ENCODE measurements around the gene TXNL1.

The TXNL1 gene

DNA sequence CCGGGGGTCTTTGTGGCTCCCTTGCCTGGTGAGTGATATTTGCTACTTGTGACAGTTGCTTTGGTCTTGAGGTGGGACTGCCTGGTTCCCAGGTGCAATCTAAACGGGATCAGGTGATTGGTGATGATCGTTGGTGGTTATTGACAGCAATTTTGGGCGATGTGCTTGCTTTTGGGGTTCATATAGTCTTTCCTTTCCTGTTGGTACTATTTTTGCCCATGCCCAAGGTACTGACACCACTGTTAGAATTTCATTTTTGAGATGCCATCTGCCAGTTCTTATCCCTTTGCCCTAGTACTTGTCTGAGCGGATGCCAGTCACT is 13.3 kb upstream of the TXNL1 start:
- Histone ChIP-seq H3K27me3 (ENCODE audit: insufficient read depth, poor library complexity, severe bottlenecking) (no peaks in the 10 kb centered on the region), H3K27ac (replicated peaks) (peak overlapping the region; percentile 77), H3K4me3 (replicated peaks; ENCODE audit: insufficient read depth, low read length) (peak overlapping the region; percentile 86)
- TF ChIP-seq POLR2AphosphoS5 (IDR thresholded peaks at IDR 0.05; ENCODE audit: low read depth) (no peak), GABPA (IDR thresholded peaks at IDR 0.05; ENCODE audit: low read depth) (no peak), SPI1 (IDR thresholded peaks at IDR 0.05; ENCODE audit: borderline replicate concordance, low read depth) (no peak)
- TF ChIP-seq, protein P1, sequence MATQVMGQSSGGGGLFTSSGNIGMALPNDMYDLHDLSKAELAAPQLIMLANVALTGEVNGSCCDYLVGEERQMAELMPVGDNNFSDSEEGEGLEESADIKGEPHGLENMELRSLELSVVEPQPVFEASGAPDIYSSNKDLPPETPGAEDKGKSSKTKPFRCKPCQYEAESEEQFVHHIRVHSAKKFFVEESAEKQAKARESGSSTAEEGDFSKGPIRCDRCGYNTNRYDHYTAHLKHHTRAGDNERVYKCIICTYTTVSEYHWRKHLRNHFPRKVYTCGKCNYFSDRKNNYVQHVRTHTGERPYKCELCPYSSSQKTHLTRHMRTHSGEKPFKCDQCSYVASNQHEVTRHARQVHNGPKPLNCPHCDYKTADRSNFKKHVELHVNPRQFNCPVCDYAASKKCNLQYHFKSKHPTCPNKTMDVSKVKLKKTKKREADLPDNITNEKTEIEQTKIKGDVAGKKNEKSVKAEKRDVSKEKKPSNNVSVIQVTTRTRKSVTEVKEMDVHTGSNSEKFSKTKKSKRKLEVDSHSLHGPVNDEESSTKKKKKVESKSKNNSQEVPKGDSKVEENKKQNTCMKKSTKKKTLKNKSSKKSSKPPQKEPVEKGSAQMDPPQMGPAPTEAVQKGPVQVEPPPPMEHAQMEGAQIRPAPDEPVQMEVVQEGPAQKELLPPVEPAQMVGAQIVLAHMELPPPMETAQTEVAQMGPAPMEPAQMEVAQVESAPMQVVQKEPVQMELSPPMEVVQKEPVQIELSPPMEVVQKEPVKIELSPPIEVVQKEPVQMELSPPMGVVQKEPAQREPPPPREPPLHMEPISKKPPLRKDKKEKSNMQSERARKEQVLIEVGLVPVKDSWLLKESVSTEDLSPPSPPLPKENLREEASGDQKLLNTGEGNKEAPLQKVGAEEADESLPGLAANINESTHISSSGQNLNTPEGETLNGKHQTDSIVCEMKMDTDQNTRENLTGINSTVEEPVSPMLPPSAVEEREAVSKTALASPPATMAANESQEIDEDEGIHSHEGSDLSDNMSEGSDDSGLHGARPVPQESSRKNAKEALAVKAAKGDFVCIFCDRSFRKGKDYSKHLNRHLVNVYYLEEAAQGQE (IDR thresholded peaks at IDR 0.05; ENCODE audit: insufficient replicate concordance, low read depth): no peak
- TF ChIP-seq, protein P2, sequence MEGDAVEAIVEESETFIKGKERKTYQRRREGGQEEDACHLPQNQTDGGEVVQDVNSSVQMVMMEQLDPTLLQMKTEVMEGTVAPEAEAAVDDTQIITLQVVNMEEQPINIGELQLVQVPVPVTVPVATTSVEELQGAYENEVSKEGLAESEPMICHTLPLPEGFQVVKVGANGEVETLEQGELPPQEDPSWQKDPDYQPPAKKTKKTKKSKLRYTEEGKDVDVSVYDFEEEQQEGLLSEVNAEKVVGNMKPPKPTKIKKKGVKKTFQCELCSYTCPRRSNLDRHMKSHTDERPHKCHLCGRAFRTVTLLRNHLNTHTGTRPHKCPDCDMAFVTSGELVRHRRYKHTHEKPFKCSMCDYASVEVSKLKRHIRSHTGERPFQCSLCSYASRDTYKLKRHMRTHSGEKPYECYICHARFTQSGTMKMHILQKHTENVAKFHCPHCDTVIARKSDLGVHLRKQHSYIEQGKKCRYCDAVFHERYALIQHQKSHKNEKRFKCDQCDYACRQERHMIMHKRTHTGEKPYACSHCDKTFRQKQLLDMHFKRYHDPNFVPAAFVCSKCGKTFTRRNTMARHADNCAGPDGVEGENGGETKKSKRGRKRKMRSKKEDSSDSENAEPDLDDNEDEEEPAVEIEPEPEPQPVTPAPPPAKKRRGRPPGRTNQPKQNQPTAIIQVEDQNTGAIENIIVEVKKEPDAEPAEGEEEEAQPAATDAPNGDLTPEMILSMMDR (IDR thresholded peaks at IDR 0.05; ENCODE audit: insufficient read depth, low read length): no peak
- no peak for DNase-seq (ENCODE audit: low read depth in 1 of 2, low spot score in 1 of 2)

DNA sequence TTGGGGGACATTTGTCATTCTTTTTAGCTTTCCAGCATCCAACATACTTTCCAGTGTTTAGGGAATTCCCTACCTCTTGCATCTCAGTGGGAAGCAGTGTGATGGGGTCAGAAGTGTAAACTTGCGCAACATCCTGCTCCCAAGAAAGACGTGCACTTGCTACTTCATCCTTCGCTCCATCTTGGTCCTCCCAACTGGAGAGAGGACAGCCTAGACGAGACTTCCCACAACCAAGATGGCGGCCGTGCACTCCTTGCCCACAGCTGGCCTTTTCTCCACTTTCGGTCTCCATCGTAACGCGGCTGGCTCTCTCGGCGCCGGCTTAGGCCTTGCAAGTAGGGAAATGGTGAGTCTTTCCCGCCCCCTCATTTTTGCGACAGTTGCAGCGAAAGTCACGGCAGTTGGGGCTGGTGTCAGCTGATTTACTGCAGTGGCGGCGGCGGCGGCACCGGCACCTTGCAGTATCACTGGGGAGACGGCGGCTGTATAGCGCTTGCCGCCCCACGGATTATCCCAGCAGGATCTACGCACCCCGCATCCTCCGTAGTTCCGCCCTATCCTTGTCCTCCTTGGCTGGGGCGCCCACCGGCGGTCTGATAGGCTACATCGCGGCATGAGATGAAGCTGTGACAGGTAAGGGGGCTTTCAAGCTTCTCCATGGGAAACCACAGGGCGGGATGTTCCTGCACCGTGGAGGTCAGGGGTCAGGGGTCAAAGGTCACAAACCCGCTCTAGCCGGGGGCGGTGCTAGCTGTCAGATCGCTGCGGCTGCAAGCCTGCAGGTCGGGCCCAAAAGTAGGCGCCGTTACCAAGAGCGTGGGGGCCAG is 12.8 kb upstream of the TXNL1 start, which contains the start of gene WDR7:
TSS of gene WDR7 (plus strand) at position 416 of the 827 bp plus-strand sequence. CDS start 21,157 bp downstream, outside the sequence.
- Histone ChIP-seq H3K4me3 (replicated peaks; ENCODE audit: insufficient read depth, low read length) (peak within 1 kb of the TSS; percentile 86), H3K27me3 (ENCODE audit: insufficient read depth, poor library complexity, severe bottlenecking) (no peaks in the 10 kb centered on the region), H3K27ac (replicated peaks) (peak within 1 kb of the TSS; percentile 77)
- TF ChIP-seq POLR2AphosphoS5 (IDR thresholded peaks at IDR 0.05; ENCODE audit: low read depth): peak; percentile 73
- no peak for TF ChIP-seq GABPA (IDR thresholded peaks at IDR 0.05; ENCODE audit: low read depth)
- peak; percentile 100 for DNase-seq (ENCODE audit: low read depth in 1 of 2, low spot score in 1 of 2)

DNA sequence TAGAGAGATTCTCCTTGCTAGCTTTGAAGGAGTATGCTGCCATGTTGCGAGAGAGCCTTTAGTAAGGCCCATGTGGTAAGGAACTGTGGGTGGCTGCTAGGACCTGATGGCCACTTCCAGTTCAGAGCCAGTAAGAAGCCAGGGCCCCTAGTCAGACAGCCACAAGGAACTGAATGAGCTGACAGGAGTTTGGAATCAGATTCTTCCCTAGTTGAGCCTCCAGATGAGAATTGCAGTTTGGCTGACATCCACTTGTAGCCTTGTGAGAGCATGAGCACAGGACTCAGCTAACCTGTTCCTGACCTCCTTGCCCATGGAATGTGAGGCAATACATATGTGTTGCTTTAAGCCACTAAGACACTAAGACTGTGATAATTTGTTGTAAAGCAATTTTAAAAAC is 11.6 kb upstream of the TXNL1 start:
- TF ChIP-seq SPI1 (IDR thresholded peaks at IDR 0.05; ENCODE audit: borderline replicate concordance, low read depth) (no peak), GABPA (IDR thresholded peaks at IDR 0.05; ENCODE audit: low read depth) (no peak), POLR2AphosphoS5 (IDR thresholded peaks at IDR 0.05; ENCODE audit: low read depth) (no peak)
- TF ChIP-seq, protein P2 (IDR thresholded peaks at IDR 0.05; ENCODE audit: insufficient read depth, low read length): no peak
- TF ChIP-seq, protein P1 (IDR thresholded peaks at IDR 0.05; ENCODE audit: insufficient replicate concordance, low read depth): no peak
- H3K27ac ChIP-seq (replicated peaks): no peak overlapping the region
- no peaks in the 10 kb centered on the region for H3K27me3 ChIP-seq (ENCODE audit: insufficient read depth, poor library complexity, severe bottlenecking)

DNA sequence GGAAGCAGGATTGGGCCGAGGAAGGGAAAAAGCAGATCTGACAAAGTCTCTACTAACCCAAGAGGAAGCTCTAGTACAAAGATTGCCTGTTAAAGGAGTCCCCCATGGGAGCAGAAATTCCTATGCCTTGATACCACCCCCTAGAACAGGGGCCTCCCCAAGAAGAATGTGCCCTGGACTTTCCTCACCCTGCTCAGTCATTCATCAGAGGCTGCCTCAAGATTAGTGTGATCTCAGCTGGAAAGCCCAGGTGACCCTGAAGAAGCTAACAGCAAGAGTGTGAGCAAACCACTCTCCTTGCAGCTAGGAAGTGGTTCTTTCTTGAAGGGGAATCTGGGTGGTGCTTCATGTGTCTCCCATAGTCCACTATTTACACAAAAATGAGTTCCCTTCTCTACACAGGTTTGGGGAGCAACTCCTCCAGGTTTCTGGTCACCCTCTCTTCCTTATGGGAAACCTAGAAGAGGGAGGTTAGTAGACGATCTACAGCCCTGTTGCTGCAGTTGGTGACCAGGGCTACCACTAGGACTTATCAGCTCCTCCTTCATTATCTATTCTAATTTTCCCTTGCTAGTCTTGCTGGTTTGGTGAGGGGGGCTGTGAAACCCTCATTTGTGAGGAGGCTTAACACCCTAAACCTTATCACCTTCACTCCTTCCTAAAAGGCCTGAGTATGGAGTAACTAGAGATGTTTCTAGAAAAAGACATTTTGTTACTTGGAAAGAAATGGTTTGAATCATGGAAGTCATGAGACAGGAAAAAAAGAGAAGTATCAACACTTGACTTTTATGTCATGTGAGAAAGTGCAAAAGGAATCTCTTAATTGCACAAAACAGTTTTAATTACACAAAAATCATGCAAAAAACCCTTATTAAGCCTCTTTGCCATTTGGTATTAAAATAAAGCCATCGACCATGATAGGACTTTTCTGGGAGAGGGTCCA is 9.8 kb upstream of the TXNL1 start:
- DNase-seq (ENCODE audit: low read depth in 1 of 2, low spot score in 1 of 2): no peak
- TF ChIP-seq POLR2AphosphoS5 (IDR thresholded peaks at IDR 0.05; ENCODE audit: low read depth) (no peak), SPI1 (IDR thresholded peaks at IDR 0.05; ENCODE audit: borderline replicate concordance, low read depth) (no peak), GABPA (IDR thresholded peaks at IDR 0.05; ENCODE audit: low read depth) (no peak)
- TF ChIP-seq, protein P1 (IDR thresholded peaks at IDR 0.05; ENCODE audit: insufficient replicate concordance, low read depth): no peak
- TF ChIP-seq, protein P2 (IDR thresholded peaks at IDR 0.05; ENCODE audit: insufficient read depth, low read length): no peak
- Histone ChIP-seq H3K4me3 (replicated peaks; ENCODE audit: insufficient read depth, low read length) (no peak overlapping the region), H3K27ac (replicated peaks) (peak overlapping the region; percentile 20), H3K27me3 (ENCODE audit: insufficient read depth, poor library complexity, severe bottlenecking) (no peaks in the 10 kb centered on the region)

More for the DNA sequence above, 11.6 kb upstream of the TXNL1 start:
- peak in 1 of 2 experiments; percentile 18 for DNase-seq (ENCODE audit: low read depth in 1 of 2, low spot score in 1 of 2)
- H3K4me3 ChIP-seq (replicated peaks; ENCODE audit: insufficient read depth, low read length): no peak overlapping the region

Data from HL-60 (cell line).